Heart right ventricle (tissue), 16 donors: ENCODE results near the gene MYH8. TPM values are rescaled to one million over a fixed set of nuclear protein-coding genes. Genes with fewer than 3 reads are reported as not detected.

ENCODE experiments used
- ATAC-seq, 8 donors: fragments of 200-7000 bp; cut with Tn5 transposase; one replicate each; pipeline ENCODE4 v1.9.1; 2020; ENCODE audit warnings: mild to moderate bottlenecking in 8 of 8, moderate library complexity in 8 of 8, moderate number of reproducible peaks in 1 of 8
- DNase-seq, 2 donors: peaks; one replicate each; pipeline ENCODE4 v3.0.0-alpha.2; 2020
- H3K27ac ChIP-seq, 10 donors: fragments of 200-600 bp; sonication (generic) in 2 of 10; one replicate each; pipeline versions ENCODE4 v1.5.0 to v1.8.0; 2020 to 2022; ENCODE audit warnings: mild to moderate bottlenecking in 3 of 10
- H3K27me3 ChIP-seq, 7 donors: fragments of 200-600 bp; one replicate each; pipeline ENCODE4 v1.8.0; 2021 to 2022; ENCODE audit warnings: mild to moderate bottlenecking in 2 of 7
- H3K36me3 ChIP-seq, 9 donors: fragments of 200-600 bp; sonication (generic) in 1 of 9; one replicate each; pipeline versions ENCODE4 v1.5.0 to v1.8.0; 2020 to 2022; ENCODE audit warnings: mild to moderate bottlenecking in 2 of 9
- H3K4me1 ChIP-seq, 9 donors: fragments of 200-600 bp; sonication (generic) in 1 of 9; one replicate each; pipeline versions ENCODE4 v1.5.0 to v1.8.0; 2020 to 2022; ENCODE audit warnings: mild to moderate bottlenecking in 4 of 9
- H3K4me3 ChIP-seq, 10 donors: fragments of 200-600 bp; sonication (generic) in 2 of 10; one replicate each; pipeline versions ENCODE4 v1.5.0 to v1.8.0; 2020 to 2022; ENCODE audit warnings: mild to moderate bottlenecking in 7 of 10, moderate library complexity in 2 of 10
- H3K9me3 ChIP-seq, 11 donors: fragments of 200-600 bp in 10 of 11; sonication (generic) in 2 of 11; one replicate each; pipeline versions ENCODE4 v1.5.0 to v1.8.0; 2013 to 2022; ENCODE audit warnings: mild to moderate bottlenecking in 2 of 11, control low read depth in 1 of 11, moderate library complexity in 1 of 11
- WGBS, 2 donors: extraction: QIAGEN DNeasy Blood & Tissue Kit; methylation state at CpG; one replicate each; pipeline ENCODE4 v1.1.7; 2013; ENCODE audit warnings: inconsistent platforms in 1 of 2; 5-methylcytosine and 5-hydroxymethylcytosine counted together
- intact Hi-C, 10 donors: fragments of 100-400 bp; cut with DNase I; formaldehyde crosslinking; loops; one replicate each; pipeline versions ENCODE4 v1.11.1 to v1.14.2; 2022
- polyA plus RNA-seq, 2 donors: library from polyadenylated mRNA; stranded (reverse); fragments of 200-250 nt; gene quantifications; one replicate each; pipeline ENCODE4 v1.2.3, GENCODE V29; 2013
- total RNA-seq, 10 donors: library from RNA; stranded (reverse); fragmentation: NEBNext Ultra II Directional in 3 of 10; extraction: Animal tissue kit (Norgen Biotek cat#: 25700) in 3 of 10; gene quantifications; one replicate each; pipeline versions ENCODE4 v1.2.1 to v1.2.4, GENCODE V29; 2021 to 2023
- TF ChIP-seq, protein P1 (sequence below), 9 donors: fragments of 200-600 bp; sonication (generic) in 2 of 9; IDR thresholded peaks; one replicate each; pipeline versions ENCODE4 v1.5.0 to v1.8.0; 2021 to 2022; ENCODE audit warnings: antibody characterized with exemption in 9 of 9, mild to moderate bottlenecking in 5 of 9, moderate library complexity in 1 of 9
- donor health status: Arrhythmogenic right ventricular cardiomyopathy.
- donor health status: ischemic (EF 13 %, LVEDD 7.1; RV severe dilation, severe dysfunction).
- donor health status: healthy with polysubstance abuse.
- donor health status: DM: no; HTN: yes; CAD: no.
- donor health status: DM: no; HTN: no; CAD: no.
- donor health status: ischemic (EF 25% LVEDD 6.9; RV normal size, moderate dysfunction).
- donor health status: ischemic (EF 25% LVEDD 5.7; RV mildly dilated, moderate dysfunction).
- donor health status: healthy.
- donor health status: DM: yes; HTN: yes; CAD: no.
- donor health status: Ischemic cardiomyopathy.
- donor health status: ischemic (EF 35%, LVEDD 5.7; RV mildly dilated, moderate dysfunction).
- donor health status: nonischemic (EF 11% LVEDD 7.7; RV severe dilation, severe dysfunction).
- donor health status: DM: yes; HTN: yes; CAD: no.
- donor health status: PGD.
- donor health status: ischemic (EF 29% LVEDD 5.4; RV normal size, mild dysfunction).
- donor health status: nonischemic (EF 23%, LVEDD 6.1; RV moderate dilation, normal function).

Gene MYH8
- total and polyA plus RNA-seq, 12 donors = not detected

DNA sequence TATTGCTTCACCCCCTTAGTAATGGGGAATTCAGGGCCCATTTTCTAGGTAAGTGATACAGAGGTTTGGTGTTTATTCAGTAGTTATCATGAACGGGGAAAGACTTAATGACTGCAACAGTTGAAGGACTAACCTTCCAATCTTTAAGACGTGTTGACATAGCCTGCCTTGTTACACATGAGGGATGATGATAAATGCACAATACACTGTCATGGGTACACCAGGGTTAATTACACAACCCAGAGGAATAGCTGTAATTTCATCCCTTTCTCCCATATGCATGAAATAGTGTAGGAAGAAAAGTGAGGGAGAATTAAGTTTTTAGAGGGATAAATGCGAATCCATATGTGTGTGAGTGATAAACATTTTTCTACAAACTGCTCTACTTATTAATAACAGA, 37.0 kb upstream of the MYH8 start:
- H3K4me1 ChIP-seq = no peaks in the 10 kb centered on the region
- H3K27ac ChIP-seq = no peak overlapping the region
- H3K4me3 ChIP-seq = no peak overlapping the region
- no peaks in the 10 kb centered on the region for H3K36me3 ChIP-seq
- TF ChIP-seq, protein P1, sequence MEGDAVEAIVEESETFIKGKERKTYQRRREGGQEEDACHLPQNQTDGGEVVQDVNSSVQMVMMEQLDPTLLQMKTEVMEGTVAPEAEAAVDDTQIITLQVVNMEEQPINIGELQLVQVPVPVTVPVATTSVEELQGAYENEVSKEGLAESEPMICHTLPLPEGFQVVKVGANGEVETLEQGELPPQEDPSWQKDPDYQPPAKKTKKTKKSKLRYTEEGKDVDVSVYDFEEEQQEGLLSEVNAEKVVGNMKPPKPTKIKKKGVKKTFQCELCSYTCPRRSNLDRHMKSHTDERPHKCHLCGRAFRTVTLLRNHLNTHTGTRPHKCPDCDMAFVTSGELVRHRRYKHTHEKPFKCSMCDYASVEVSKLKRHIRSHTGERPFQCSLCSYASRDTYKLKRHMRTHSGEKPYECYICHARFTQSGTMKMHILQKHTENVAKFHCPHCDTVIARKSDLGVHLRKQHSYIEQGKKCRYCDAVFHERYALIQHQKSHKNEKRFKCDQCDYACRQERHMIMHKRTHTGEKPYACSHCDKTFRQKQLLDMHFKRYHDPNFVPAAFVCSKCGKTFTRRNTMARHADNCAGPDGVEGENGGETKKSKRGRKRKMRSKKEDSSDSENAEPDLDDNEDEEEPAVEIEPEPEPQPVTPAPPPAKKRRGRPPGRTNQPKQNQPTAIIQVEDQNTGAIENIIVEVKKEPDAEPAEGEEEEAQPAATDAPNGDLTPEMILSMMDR (IDR thresholded peaks at IDR 0.05) = no peak
- H3K27me3 ChIP-seq = peaks cover 0 to 14% (median 0%) of the 10 kb centered on the region in 7 donors
- H3K9me3 ChIP-seq = no peaks in the 10 kb centered on the region
- DNase-seq (no peak), ATAC-seq (no peak)
- 47 to 53% methylated on average over 3 of the region's 3 CpGs for WGBS, 2 donors
- intact Hi-C loops = no loop called here

DNA sequence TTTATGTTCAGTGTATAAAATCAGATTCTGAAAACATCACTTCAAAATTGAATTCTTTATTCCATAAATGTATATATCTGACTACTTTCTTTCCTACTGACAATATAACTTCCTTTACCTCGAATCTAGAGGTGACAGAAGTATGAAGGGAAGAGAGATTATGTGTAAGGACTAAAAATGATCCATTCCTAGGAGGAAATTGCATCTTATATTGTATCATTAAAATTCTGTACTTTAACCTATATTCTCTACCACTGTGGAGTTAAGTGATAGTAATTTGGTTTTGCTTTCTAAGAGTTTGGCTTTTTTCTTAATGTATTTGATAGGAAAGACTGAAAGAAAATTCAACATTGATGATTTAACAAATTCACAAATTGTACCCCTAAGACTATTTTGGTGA, 36.2 kb upstream of the MYH8 start:
- peaks cover 0 to 14% (median 0%) of the 10 kb centered on the region in 7 donors for H3K27me3 ChIP-seq
- H3K9me3 ChIP-seq = no peaks in the 10 kb centered on the region
- no peak for DNase-seq
- TF ChIP-seq, protein P1 (IDR thresholded peaks at IDR 0.05) = no peak
- no peak overlapping the region for H3K27ac ChIP-seq
- no peaks in the 10 kb centered on the region for H3K4me1 ChIP-seq
- no peak for ATAC-seq
- no peak overlapping the region for H3K4me3 ChIP-seq
- WGBS, 2 donors = 27 to 51% methylated on average over 1 of the region's 1 CpG
- intact Hi-C loops = no loop called here
- no peaks in the 10 kb centered on the region for H3K36me3 ChIP-seq

DNA sequence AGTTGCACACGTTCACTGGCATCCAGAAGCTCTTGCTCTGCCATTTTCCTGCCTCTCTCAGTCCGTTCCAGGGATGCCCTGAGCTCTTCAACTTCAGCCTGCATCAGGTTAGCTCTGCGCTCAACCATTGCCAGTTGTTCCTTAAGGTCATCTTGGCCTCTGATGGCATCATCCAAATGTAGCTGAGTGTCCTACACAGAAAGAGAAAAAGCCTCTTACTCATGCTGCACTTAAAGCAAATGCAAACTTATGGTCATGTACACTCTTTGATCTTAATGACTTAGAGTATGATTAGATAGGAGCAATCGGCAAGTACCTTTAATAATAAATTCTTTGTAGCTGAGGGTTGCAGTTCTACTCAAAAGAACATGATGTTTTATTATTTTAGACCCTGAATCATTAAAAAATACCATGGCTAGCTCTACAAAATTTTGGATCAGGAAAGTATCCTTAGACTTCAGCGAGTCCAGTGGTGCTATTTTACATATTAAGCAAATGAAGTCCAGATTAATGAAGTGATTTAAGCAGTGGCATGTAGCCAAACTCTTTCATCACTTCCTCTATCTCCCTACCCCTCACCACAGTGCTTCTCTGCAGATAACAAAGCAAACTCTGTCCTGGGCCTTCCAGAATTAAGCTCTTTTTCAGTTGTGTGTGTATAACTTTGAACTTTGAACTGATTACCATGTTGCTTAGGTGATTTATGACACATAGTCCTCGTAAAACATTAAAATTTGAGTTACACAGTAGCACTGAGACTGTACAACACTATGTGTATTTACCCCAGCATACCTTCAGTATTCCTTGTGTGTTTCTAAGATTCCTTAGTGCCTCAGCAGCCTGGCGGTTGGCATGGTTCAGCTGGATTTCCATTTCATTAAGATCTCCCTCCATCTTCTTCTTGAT, 25.5 kb upstream of the MYH8 start:
- peaks cover 0 to 6% (median 0%) of the 10 kb centered on the region in 7 donors for H3K27me3 ChIP-seq
- intact Hi-C loops = no loop called here
- H3K4me1 ChIP-seq = no peaks in the 10 kb centered on the region
- no peak overlapping the region for H3K4me3 ChIP-seq
- ATAC-seq (no peak), DNase-seq (no peak)
- TF ChIP-seq, protein P1 (IDR thresholded peaks at IDR 0.05) = no peak
- no peak overlapping the region for H3K27ac ChIP-seq
- no peaks in the 10 kb centered on the region for H3K36me3 ChIP-seq
- no peaks in the 10 kb centered on the region for H3K9me3 ChIP-seq
- WGBS, 2 donors = 67% methylated on average over 7 of the region's 7 CpGs

DNA sequence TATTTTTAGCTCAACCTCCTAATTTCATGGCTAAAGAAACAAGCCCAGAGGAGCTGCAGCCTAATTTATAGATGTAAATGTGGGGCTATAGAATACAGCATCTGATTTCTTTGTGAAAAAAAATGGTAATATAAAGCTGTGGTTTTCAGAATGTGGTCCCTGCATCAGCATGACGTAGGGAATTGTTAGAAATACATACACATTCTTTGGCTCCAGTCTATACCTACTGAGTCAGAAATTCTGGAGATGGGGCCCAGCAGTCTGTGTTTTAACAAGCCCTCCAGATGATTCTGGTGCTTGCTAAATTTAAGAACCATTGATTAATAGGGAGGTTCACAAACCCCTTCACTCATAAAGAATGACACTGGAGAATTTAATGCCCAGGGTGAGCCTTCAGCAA, 18.1 kb upstream of the MYH8 start:
- H3K27ac ChIP-seq = no peak overlapping the region
- H3K36me3 ChIP-seq = no peaks in the 10 kb centered on the region
- H3K9me3 ChIP-seq = no peaks in the 10 kb centered on the region
- TF ChIP-seq, protein P1 (IDR thresholded peaks at IDR 0.05) = no peak
- intact Hi-C loops = no loop called here
- 72 to 84% methylated on average over 1 of the region's 1 CpG for WGBS, 2 donors
- no peaks in the 10 kb centered on the region for H3K4me1 ChIP-seq
- H3K4me3 ChIP-seq = no peak overlapping the region
- H3K27me3 ChIP-seq = peaks cover 0 to 12% (median 0%) of the 10 kb centered on the region in 7 donors
- no peak for ATAC-seq
- DNase-seq = no peak
